Coronary artery (tissue), 2 donors: ENCODE results near the gene NEU2.

Source experiments
- DNase-seq: peaks from one replicate; pipeline ENCODE4 v3.0.0-alpha.2; 2017; ENCODE audit warnings: low spot score
- H3K27ac ChIP-seq, 2 donors: fragments of 200-600 bp; sonication (generic); one replicate each; pipeline ENCODE4 v1.5.1; 2016 to 2019
- H3K4me3 ChIP-seq: fragments of 200-600 bp; sonication (generic); 2 replicates; pipeline ENCODE4 v1.5.1; 2016; ENCODE audit warnings: mild to moderate bottlenecking, moderate library complexity
- CTCF ChIP-seq: fragments of 200-600 bp; sonication (generic); IDR thresholded peaks from one replicate; pipeline ENCODE4 v1.5.1; 2019; ENCODE audit warnings: antibody characterized with exemption

NEU2 gene

GRCh38 chr2:233068762-233069418 is 36.4 kb downstream of the NEU2 start:
- peak; percentile 41 for DNase-seq
- no peak for TF ChIP-seq CTCF
- no peak overlapping the region for H3K27ac ChIP-seq
- H3K4me3 ChIP-seq: no peak overlapping the region

GRCh38 chr2:233072838-233073237 is 40.4 kb downstream of the NEU2 start:
- peak; percentile 53 for DNase-seq
- TF ChIP-seq CTCF: no peak
- H3K4me3 ChIP-seq: no peak overlapping the region
- H3K27ac ChIP-seq: no peak overlapping the region

GRCh38 chr2:233074106-233074505 is 41.6 kb downstream of the NEU2 start:
- no peak overlapping the region for H3K27ac ChIP-seq
- DNase-seq: peak; percentile 47
- H3K4me3 ChIP-seq: no peak overlapping the region
- TF ChIP-seq CTCF: no peak

- peak; percentile 56 for DNase-seq
- Histone ChIP-seq H3K4me3 (no peak overlapping the region), H3K27ac (peak overlapping the region in 1 of 2 donors; percentile 60)
- TF ChIP-seq CTCF: no peak
Observed at GRCh38 chr2:233075141-233075965, 42.9 kb downstream of the NEU2 start.

- DNase-seq: peak; percentile 24
- H3K4me3 ChIP-seq: no peak overlapping the region
- peak overlapping the region in 1 of 2 donors; percentile 60 for H3K27ac ChIP-seq
- TF ChIP-seq CTCF: no peak
Observed at GRCh38 chr2:233075966-233076339, 43.5 kb downstream of the NEU2 start.

GRCh38 chr2:233076749-233077148 is 44.3 kb downstream of the NEU2 start:
- no peak for TF ChIP-seq CTCF
- no peak overlapping the region for H3K4me3 ChIP-seq
- peak overlapping the region in 1 of 2 donors; percentile 16 for H3K27ac ChIP-seq
- DNase-seq: no peak

GRCh38 chr2:233079473-233079877 is 47.0 kb downstream of the NEU2 start:
- DNase-seq: peak; percentile 49
- Histone ChIP-seq H3K27ac (peak overlapping the region in 1 of 2 donors; percentile 32), H3K4me3 (no peak overlapping the region)
- TF ChIP-seq CTCF: no peak
